HEK293 (cell line): ENCODE measurements around the gene SLC36A1.

Source experiments
- CTCF ChIP-seq: fragments of 450-650 bp; formaldehyde crosslinking; IDR thresholded peaks from 2 replicates; pipeline ENCODE4 v1.5.1; 2016; ENCODE audit warnings: missing biosample characterization, missing genetic modification characterization
- INSM2 ChIP-seq: fragments of 450-650 bp; formaldehyde crosslinking; IDR thresholded peaks from 2 replicates; pipeline ENCODE4 v1.5.1; 2016; ENCODE audit warnings: missing biosample characterization, missing genetic modification characterization
- SALL2 ChIP-seq: fragments of 450-650 bp; formaldehyde crosslinking; IDR thresholded peaks from 2 replicates; pipeline ENCODE4 v1.5.0; 2017; ENCODE audit warnings: missing biosample characterization, mild to moderate bottlenecking, missing genetic modification characterization, borderline replicate concordance
- YY1 ChIP-seq: fragments of 450-650 bp; formaldehyde crosslinking; IDR thresholded peaks from 2 replicates; pipeline ENCODE4 v1.5.1; 2018; ENCODE audit warnings: missing biosample characterization, missing genetic modification characterization
- ZBTB44 ChIP-seq: fragments of 450-650 bp; IDR thresholded peaks from 2 replicates; pipeline ENCODE4 v1.5.1; 2018; ENCODE audit warnings: missing biosample characterization, mild to moderate bottlenecking, missing genetic modification characterization
- ZNF292 ChIP-seq: fragments of 450-650 bp; formaldehyde crosslinking; IDR thresholded peaks from 2 replicates; pipeline ENCODE4 v1.5.1; 2016; ENCODE audit warnings: low read depth, missing biosample characterization, missing genetic modification characterization, borderline replicate concordance
- ZNF423 ChIP-seq: fragments of 450-650 bp; formaldehyde crosslinking; IDR thresholded peaks from 2 replicates; pipeline ENCODE4 v1.5.1; 2016; ENCODE audit warnings: missing biosample characterization, missing genetic modification characterization

GRCh38 chr5:151463137-151464029 is 16.0 kb downstream of the SLC36A1 start:
- TF ChIP-seq CTCF (tag by site-specific recombination) (no peak), ZBTB44 (tag by site-specific recombination) (no peak), SALL2 (tag by site-specific recombination) (no peak), YY1 (tag by site-specific recombination) (no peak), INSM2 (tag by site-specific recombination) (no peak), ZNF292 (tag by site-specific recombination) (no peak), ZNF423 (tag by site-specific recombination) (no peak)
